GM21390 (cell line): ENCODE measurements around the gene SMOC2.

Experiments
- ATAC-seq: cut with Tn5 transposase; IDR thresholded peaks from one replicate; pipeline ENCODE4 v1.9.1; 2021; ENCODE audit not compliant: unreplicated experiment

Gene SMOC2

DNA sequence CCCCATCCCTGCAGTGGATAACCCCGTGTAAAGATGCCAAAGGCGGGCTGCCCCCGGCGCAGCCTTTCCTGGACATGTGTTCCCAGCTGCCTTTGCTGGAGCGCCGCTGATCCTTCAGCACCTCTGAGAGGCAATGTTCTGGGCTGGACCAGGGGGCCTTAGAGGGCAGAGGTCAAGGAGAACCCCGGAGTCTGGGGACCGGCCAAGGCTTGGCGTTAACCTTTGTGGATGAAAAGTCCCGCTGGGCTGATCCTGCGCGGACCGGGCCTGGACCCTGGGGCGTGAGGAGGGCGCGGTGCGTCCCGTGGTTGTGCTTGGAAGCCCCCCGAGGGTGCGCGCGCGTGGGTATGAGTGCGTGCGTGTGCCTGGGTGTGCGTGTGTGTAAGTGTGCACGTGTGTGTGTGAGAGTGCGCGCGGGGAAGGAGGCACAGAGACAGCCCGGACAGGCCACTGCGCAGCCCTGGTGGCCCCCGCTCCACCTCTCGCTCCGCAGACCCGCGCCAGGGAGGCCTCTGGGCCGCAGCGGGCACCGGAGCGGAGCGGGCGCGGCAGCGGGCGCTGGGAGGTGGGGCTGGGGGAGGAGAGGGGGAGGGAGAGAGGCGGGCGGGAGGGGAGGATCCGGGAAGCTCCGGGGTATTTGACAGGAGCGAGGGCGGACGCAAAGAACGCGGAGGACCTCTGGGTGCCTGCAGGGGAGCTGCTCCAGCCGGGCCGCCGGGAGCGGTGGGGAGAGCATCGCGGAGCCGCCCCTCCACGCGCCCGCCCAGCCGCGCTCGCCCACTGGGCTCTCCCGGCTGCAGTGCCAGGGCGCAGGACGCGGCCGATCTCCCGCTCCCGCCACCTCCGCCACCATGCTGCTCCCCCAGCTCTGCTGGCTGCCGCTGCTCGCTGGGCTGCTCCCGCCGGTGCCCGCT lies at the start of gene SMOC2:
Gene SMOC2, plus strand, starts transcription at position 665 of the 914 bp plus-strand sequence. Its CDS starts 187 bp downstream, at position 852.
- ATAC-seq: no peak

DNA sequence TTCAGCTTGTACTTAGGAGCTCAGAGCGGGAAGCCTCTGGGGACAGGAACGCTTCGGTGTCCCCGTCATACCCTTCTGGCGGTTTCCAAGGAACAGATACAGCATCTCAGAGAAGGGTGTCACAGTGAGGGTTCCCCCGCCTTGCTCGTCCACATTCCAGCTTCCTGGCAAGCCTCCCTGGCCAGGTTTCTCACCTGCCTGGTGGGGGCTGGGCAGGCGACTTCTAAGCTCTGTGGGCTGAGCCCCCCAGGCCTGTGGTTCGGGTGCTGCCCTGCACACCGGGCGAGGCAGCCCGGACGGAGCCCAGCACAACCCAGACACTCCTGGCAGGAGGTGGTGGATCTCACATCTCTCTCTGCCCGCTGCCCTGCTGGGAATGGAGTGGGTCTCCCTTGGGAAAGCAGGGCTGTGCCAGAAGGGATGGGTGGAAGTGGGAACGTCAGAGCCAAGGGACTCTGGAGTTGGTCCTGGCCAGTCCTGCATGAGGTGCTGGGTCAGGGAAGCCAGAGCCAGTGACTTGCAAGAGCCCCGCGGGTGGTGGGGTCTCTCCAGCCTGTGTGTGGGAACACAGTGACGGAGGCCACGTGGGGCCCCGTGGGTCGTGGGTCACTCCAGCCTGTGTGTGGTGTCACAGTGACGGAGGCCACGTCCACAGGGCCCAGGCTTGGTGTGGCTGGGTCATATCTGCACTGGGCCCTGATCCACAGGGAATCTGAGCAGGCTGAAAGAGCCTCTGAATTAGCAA lies 47.7 kb upstream of the SMOC2 start:
- no peak for ATAC-seq

DNA sequence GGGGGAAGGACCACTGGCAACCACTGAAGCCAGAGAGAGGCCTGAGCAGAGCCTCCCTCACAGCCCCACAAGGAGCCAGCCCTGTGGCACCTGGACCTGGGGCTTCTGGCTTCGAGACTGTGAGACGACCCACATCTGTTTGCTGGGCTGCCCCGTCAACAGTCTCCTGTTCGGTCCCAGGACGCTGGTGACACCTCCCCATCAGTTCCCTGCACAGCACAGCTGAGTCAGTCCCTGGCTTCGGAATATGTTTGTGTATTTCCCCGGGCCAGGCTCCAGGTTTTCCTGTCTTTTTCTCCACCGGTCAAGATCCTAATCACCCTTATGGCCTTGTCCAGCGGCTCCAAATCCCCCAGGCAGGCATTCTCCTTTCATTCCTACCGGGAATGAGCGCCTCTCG lies 46.4 kb upstream of the SMOC2 start:
- ATAC-seq: no peak

DNA sequence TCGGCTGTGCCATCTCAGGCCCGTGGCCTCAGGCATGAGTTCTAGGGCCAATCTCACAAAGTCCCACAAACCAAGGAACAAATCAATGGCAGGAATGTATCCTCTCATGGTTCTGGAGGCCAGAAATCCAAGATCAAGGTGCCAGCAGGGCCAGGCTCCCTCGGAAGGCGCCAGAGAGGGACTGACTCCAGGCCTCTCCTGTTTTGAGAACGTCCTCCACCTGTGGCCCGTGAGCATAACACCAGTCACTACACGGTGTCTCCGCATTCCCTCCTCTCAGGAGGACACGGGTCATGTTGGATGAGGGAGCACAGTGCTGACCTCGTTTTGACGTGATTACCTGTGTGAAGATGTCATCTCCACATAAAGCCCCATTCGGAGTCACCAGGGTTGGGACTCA lies 45.0 kb upstream of the SMOC2 start:
- ATAC-seq: no peak

- ATAC-seq: no peak
Observed at GRCh38 chr6:168396561-168396960, 44.4 kb upstream of the SMOC2 start.

GRCh38 chr6:168397012-168397411 lies 44.0 kb upstream of the SMOC2 start:
- ATAC-seq: no peak

- ATAC-seq: no peak
Observed at GRCh38 chr6:168400037-168400436, 40.9 kb upstream of the SMOC2 start.

- no peak for ATAC-seq
Observed at GRCh38 chr6:168403370-168404005, 37.5 kb upstream of the SMOC2 start.

GRCh38 chr6:168404560-168404959 lies 36.4 kb upstream of the SMOC2 start:
- no peak for ATAC-seq

- ATAC-seq: no peak
Observed at GRCh38 chr6:168407842-168408241, 33.1 kb upstream of the SMOC2 start.

DNA sequence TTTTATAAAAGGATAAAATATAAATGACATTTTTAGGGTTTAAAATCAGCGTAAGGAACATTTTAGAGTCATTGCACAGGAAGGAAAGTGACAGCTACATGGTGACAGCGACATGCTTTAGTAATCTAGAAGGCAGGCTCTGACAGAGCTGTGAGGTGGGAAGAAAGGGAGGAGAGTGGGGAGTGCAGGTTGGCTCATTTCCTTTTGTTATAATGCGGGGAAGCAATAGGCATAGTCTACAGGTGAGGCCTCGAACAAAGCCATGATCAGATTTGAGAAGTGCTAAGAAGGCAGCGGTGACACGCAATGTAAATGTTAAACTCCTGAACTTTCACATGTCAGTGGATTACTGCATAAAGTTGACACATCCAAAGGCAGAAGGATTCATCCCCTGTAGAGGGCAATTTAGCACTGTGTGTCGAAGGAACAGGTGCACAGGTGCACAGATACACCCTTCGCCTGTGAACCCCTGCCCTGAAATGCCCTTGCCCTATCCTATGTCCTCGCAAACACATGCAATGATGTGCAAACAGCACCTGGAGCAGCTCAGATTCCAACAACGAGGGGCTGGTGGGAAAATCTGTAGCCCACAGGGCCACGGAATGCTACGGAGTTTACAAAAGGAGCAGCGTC lies 32.4 kb upstream of the SMOC2 start:
- no peak for ATAC-seq

DNA sequence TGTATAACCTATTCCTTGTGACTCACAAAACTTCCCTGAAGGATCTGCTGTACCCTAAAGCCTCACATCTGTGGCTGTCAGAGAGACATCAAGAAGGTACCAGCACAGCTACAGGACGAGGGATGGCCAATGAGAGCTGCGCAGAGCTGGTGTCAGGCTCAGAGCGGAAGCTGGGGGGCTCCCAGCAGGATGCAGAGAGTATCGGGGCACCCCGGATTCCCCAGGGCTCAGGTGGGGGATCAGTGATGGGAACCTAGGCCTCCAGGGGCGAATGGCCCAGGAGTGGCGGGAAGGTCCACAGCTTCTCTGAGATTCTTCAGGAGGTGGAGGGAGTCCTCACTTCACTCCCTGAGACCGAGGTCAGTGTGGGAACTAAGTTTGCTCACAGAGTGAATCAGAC lies 30.9 kb upstream of the SMOC2 start:
- no peak for ATAC-seq

DNA sequence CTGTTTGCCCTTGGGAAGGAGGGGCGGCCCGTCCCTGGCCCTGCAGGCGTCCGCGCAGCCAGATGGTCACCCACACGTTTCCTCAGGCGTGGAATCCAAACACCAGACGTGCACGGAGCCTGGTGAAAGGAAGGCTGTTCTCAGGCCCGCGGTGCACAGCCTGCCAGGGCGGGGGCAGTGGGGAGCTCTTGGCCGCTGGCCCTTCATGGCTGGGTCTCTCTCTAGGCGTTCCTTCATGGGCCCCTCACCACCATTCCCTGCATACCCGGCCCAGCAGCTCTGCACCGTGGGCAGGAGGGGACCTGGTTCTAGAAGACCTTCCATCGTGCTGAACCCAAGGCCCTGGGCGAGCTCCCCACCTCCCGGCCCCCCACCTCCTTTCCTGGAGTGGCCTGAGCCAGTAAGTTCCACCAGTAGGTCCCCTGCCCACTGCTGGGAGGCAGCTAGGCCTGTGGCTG lies 30.4 kb upstream of the SMOC2 start:
- ATAC-seq: no peak

DNA sequence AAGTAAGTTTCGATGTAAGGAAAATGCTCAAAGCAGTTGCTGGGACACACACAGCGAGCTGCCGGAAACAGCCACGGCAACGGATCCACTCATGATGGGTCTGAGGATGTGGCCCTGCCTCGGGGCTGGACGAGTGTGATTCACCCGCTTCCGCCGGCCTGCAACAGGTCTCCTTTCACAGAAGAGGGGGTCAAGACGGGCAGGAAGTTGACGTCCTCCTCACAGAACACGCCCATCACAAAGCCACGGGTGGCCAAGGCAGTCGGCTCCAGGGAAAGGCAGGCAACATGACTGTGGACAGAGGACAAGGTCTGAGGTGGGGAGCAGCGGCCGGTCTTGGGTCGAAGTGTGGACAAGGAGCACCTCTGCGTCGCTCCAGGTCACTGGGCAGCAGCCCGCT lies 29.9 kb upstream of the SMOC2 start:
- no peak for ATAC-seq

- no peak for ATAC-seq
Observed at GRCh38 chr6:168411793-168412192, 29.2 kb upstream of the SMOC2 start.

DNA sequence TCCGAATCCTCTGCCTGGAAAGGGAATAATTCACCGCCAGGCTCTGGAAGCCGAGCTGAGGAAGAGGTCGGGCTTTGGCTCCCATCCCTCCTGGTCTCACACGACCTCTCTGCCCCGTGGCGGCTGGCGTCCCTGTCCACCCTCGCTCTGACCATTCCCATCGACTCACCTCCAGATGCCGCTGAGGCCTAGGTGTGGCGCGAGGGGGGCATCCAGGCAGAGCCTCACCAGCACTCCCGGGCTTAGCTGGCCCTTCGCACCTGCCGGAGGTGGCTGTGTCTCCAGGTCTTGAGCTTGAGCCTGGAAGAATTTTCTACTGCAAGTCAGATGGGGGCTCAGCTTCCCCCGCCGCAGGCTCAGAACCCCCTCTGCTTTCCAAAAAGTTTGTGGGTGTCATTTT lies 28.5 kb upstream of the SMOC2 start:
- ATAC-seq: no peak

DNA sequence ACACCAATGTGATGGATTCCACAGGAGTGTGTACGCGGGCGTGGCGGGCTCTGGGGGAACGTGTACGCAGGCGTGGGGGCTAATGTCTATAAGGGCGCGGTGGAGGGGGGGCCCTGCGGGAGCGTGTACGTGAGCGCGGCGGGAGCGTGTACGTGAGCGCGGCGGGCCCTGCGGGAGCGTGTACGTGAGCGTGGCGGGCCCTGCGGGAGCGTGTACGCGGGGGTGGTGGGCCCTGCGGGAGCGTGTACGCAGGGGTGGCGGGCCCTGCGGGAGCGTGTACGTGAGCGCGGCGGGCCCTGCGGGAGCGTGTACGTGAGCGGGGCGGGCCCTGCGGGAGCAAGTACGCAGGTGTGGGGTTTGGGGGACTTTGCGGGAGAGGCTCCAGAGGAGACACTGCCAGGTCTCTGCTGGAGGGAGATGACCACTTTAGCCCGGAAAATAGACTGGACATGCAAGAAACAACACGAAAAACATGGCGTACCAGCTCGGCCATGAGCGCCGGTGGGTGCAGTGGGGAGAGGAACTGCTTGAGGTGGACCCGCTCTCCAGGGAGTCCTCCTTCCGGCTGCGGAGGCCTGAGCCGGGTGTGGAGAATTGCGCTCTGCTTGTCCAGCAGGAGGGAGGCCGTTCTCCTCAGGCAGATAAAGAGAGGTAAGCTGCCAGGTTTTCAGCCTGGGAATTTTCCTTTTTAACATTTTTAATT lies 27.8 kb upstream of the SMOC2 start:
- ATAC-seq: no peak

- ATAC-seq: no peak
Observed at GRCh38 chr6:168413856-168414255, 27.1 kb upstream of the SMOC2 start.

GRCh38 chr6:168414336-168415097 lies 26.5 kb upstream of the SMOC2 start:
- ATAC-seq: no peak
